ENCODE data around the gene MGLL. TPM values are rescaled to one million over a fixed set of nuclear protein-coding genes. Genes with fewer than 3 reads are reported as not detected.

The MGLL gene
- total RNA-seq, 2 experiments from 2014 or later: 0.28 to 0.38 TPM

DNA sequence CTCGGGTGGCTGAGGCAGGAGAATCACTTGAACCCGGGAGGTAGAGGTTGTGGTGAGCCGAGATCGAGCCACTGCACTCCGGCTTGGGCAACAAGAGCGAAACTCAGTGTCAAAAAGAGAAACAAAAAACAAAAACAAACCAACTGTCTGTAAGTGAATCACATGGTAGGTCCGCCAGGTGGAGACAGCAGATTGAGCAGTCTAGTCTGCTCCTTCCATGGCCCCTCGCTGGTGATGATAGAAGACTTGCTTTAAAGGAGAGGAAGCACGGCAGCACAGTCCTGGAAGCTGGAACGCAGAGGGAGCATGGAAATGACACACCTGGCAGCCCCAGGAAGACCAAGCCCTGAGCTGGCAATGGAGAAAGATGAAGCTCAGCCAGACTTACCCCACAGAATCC, 31.4 kb upstream of the MGLL start:
- DNase-seq: no peak
- ATAC-seq (ENCODE audit: poor library complexity): no peak
- H3K9me3 Mint-ChIP-seq: no peaks in the 10 kb centered on the region
- no peak overlapping the region for H3K27ac ChIP-seq (ENCODE audit: low read depth in 1 of 2, low read length in 2 of 2)
- no peaks in the 10 kb centered on the region for H3K27me3 ChIP-seq (ENCODE audit: control insufficient read depth in 1 of 2, insufficient read depth in 2 of 2, low read length in 2 of 2)
- ChIA-PET POLR2A (no interaction called here), CTCF (no interaction called here)
- H3K4me3 ChIP-seq (ENCODE audit: low read length): no peak overlapping the region
- H3K36me3 Mint-ChIP-seq (ENCODE audit: low read depth): no peaks in the 10 kb centered on the region
- no peaks in the 10 kb centered on the region for H3K9me3 ChIP-seq (ENCODE audit: control insufficient read depth in 1 of 2, insufficient read depth in 1 of 2, low read length in 2 of 2)
- H3K4me1 Mint-ChIP-seq (ENCODE audit: low read depth): no peaks in the 10 kb centered on the region
- no peaks in the 10 kb centered on the region for H3K4me1 ChIP-seq (ENCODE audit: insufficient read depth, low read length)
- intact Hi-C loops (cut with DNase I, micrococcal nuclease): no loop called here
- no peaks in the 10 kb centered on the region for H3K36me3 ChIP-seq (ENCODE audit: insufficient read depth, low read length)
- H3K27ac Mint-ChIP-seq: no peak overlapping the region
- TF ChIP-seq, protein P1, sequence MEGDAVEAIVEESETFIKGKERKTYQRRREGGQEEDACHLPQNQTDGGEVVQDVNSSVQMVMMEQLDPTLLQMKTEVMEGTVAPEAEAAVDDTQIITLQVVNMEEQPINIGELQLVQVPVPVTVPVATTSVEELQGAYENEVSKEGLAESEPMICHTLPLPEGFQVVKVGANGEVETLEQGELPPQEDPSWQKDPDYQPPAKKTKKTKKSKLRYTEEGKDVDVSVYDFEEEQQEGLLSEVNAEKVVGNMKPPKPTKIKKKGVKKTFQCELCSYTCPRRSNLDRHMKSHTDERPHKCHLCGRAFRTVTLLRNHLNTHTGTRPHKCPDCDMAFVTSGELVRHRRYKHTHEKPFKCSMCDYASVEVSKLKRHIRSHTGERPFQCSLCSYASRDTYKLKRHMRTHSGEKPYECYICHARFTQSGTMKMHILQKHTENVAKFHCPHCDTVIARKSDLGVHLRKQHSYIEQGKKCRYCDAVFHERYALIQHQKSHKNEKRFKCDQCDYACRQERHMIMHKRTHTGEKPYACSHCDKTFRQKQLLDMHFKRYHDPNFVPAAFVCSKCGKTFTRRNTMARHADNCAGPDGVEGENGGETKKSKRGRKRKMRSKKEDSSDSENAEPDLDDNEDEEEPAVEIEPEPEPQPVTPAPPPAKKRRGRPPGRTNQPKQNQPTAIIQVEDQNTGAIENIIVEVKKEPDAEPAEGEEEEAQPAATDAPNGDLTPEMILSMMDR (IDR thresholded peaks at IDR 0.05): no peak
- no peak overlapping the region for H3K4me3 Mint-ChIP-seq
- peaks cover 3% of the 10 kb centered on the region for H3K27me3 Mint-ChIP-seq

DNA sequence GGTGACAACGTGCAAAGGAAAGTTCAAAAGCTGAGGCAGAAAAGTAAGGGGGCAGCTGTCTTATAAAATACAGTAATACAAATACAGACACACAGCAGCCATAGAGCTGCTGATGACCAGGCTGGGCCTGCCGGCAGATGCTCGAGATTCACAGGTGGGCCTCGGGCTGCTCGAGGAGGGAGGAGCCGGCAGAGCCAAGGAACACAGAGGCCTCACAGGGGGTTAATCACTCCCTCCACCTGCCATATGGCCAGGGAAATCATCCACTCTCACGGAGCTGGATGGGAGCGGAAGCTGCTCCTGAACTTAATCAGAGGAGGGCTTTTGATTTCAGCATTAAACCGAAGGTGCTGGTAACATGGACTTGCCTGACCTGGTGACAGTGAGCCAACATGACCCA, 29.6 kb upstream of the MGLL start:
- H3K36me3 Mint-ChIP-seq (ENCODE audit: low read depth): no peaks in the 10 kb centered on the region
- CTCF ChIA-PET: no interaction called here
- no peak overlapping the region for H3K4me3 Mint-ChIP-seq
- no peak for DNase-seq
- Histone ChIP-seq H3K4me1 (ENCODE audit: insufficient read depth, low read length) (no peaks in the 10 kb centered on the region), H3K4me3 (ENCODE audit: low read length) (no peak overlapping the region), H3K36me3 (ENCODE audit: insufficient read depth, low read length) (no peaks in the 10 kb centered on the region), H3K27ac (ENCODE audit: low read depth in 1 of 2, low read length in 2 of 2) (no peak overlapping the region), H3K9me3 (ENCODE audit: control insufficient read depth in 1 of 2, insufficient read depth in 1 of 2, low read length in 2 of 2) (no peaks in the 10 kb centered on the region), H3K27me3 (ENCODE audit: control insufficient read depth in 1 of 2, insufficient read depth in 2 of 2, low read length in 2 of 2) (peaks cover 0 to 8% of the 10 kb centered on the region in 2 experiments)
- H3K27ac Mint-ChIP-seq: no peak overlapping the region
- no peak for ATAC-seq (ENCODE audit: poor library complexity)
- intact Hi-C loops (cut with DNase I, micrococcal nuclease): no loop called here
- H3K9me3 Mint-ChIP-seq: no peaks in the 10 kb centered on the region
- H3K27me3 Mint-ChIP-seq: peaks cover 10% of the 10 kb centered on the region
- POLR2A ChIA-PET: no interaction called here
- no peaks in the 10 kb centered on the region for H3K4me1 Mint-ChIP-seq (ENCODE audit: low read depth)
- TF ChIP-seq, protein P1 (IDR thresholded peaks at IDR 0.05): no peak

GRCh38 chr3:127849368-127849767, 27.1 kb upstream of the MGLL start:
- POLR2A ChIA-PET: no interaction called here
- no peaks in the 10 kb centered on the region for H3K36me3 Mint-ChIP-seq (ENCODE audit: low read depth)
- peaks cover 0 to 8% of the 10 kb centered on the region in 2 experiments for H3K27me3 ChIP-seq (ENCODE audit: control insufficient read depth in 1 of 2, insufficient read depth in 2 of 2, low read length in 2 of 2)
- no peaks in the 10 kb centered on the region for H3K9me3 ChIP-seq (ENCODE audit: control insufficient read depth in 1 of 2, insufficient read depth in 1 of 2, low read length in 2 of 2)
- DNase-seq (no peak), ATAC-seq (ENCODE audit: poor library complexity) (no peak)
- no peaks in the 10 kb centered on the region for H3K9me3 Mint-ChIP-seq
- no peaks in the 10 kb centered on the region for H3K36me3 ChIP-seq (ENCODE audit: insufficient read depth, low read length)
- H3K4me1 ChIP-seq (ENCODE audit: insufficient read depth, low read length): no peaks in the 10 kb centered on the region
- H3K27ac Mint-ChIP-seq: no peak overlapping the region
- no peak overlapping the region for H3K4me3 ChIP-seq (ENCODE audit: low read length)
- H3K4me1 Mint-ChIP-seq (ENCODE audit: low read depth): no peaks in the 10 kb centered on the region
- H3K27ac ChIP-seq (ENCODE audit: low read depth in 1 of 2, low read length in 2 of 2): no peak overlapping the region
- H3K27me3 Mint-ChIP-seq: peaks cover 10% of the 10 kb centered on the region
- intact Hi-C loops (cut with DNase I, micrococcal nuclease): no loop called here
- TF ChIP-seq, protein P1 (IDR thresholded peaks at IDR 0.05): no peak
- CTCF ChIA-PET: no interaction called here
- no peak overlapping the region for H3K4me3 Mint-ChIP-seq

All from CD4-positive, alpha-beta T cell (primary cell).